Activated CD4-positive, alpha-beta T cell treated with anti-CD3 and anti-CD28 coated beads for 36 hours (primary cell): ENCODE data around the gene SIRPG. TPM values are rescaled to one million over a fixed set of nuclear protein-coding genes. Genes with fewer than 3 reads are reported as not detected.

ENCODE experiments used
- ATAC-seq: fragments of 200-7000 bp; cut with Tn5 transposase; one replicate; pipeline ENCODE4 v1.10.0; 2021; ENCODE audit warnings: mild to moderate bottlenecking, moderate library complexity
- CTCF ChIA-PET: fragments of 350-600 bp; sonication (Branson Sonifier 250); formaldehyde crosslinking; loops from one replicate; lab custom pipeline; 2021; ENCODE audit warnings: antibody characterized with exemption; lab: Charles Lee
- POLR2A ChIA-PET: fragments of 350-600 bp; sonication (Branson Sonifier 250); formaldehyde crosslinking; loops from one replicate; lab custom pipeline; 2021; ENCODE audit warnings: antibody characterized with exemption, inconsistent platforms; lab: Charles Lee
- DNase-seq: peaks from one replicate; pipeline ENCODE4 v3.0.0-alpha.2; 2020
- H3K27ac Mint-ChIP-seq: one replicate; pipeline ENCODE4 v1.8.0; 2021; ENCODE audit warnings: mixed read lengths
- H3K27me3 Mint-ChIP-seq: one replicate; pipeline ENCODE4 v1.8.0; 2021; ENCODE audit warnings: mixed read lengths
- H3K36me3 Mint-ChIP-seq: one replicate; pipeline ENCODE4 v1.8.0; 2021; ENCODE audit warnings: low read depth, mixed read lengths
- H3K4me1 Mint-ChIP-seq: one replicate; pipeline ENCODE4 v1.8.0; 2021; ENCODE audit warnings: mixed read lengths
- H3K4me3 Mint-ChIP-seq: one replicate; pipeline ENCODE4 v1.8.0; 2021; ENCODE audit warnings: mild to moderate bottlenecking, moderate library complexity, mixed read lengths
- H3K9me3 Mint-ChIP-seq: one replicate; pipeline ENCODE4 v1.8.0; 2021; ENCODE audit warnings: low read depth, mixed read lengths
- intact Hi-C, 2 experiments: fragments of 100-400 bp; cut with DNase I in 1 of 2; cut with micrococcal nuclease in 1 of 2; formaldehyde crosslinking; loops; one replicate each; pipeline versions ENCODE4 v1.14.2 to v1.15.1; 2022 to 2024; cut with DNase I, micrococcal nuclease
- total RNA-seq, 2 experiments: library from RNA; stranded (reverse); gene quantifications; one replicate each; pipeline ENCODE4 v1.2.3, GENCODE V29; 2021

The SIRPG gene
- total RNA-seq, 2 experiments from 2014 or later: 34.3 to 48.7 TPM

DNA sequence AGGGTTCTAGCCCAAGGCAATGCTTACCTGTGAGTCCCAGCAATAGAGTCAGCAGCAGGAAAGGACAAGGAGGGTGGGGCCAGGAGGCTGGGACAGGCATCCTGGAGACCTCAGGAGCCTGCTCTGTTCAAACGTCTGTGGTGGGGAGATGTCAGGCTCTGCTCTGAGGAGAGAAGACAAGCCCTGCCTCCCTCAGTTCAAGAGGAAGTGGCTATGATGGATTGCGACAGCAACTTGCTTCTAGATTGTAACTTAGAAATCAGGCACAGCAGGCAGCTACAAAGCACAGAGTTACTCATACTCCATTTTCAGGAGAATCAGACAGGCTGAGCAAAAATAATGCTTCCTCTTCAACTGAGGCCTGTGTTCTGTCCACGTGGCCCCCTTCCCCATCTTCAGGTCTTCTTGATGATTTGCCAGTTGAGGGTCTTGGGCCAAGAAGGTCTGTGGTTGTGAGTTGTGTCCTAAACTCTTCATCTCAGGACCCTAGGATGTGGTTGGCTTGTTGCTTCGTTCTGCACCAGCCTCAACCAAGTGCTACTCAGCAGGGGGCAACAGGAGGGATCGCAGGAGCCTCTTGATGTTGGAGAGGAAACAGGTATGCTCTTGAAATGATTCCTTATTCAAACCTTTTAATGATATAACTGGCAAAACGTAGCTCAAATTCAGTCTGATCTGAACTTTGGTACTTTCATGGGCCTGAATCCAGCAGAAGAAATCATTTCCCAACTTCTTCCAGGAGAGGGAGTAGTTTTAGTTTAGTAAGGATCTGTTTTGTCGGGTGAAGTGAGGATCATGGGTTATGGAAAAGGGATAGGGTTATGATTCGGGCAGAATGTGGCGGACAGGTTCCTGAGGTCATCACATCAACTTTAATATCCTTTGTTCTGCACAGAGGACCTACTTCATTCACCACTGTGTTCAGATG lies 68.8 kb downstream of the SIRPG start:
- Mint-ChIP-seq H3K27ac (no peak overlapping the region), H3K9me3 (no peaks in the 10 kb centered on the region), H3K4me3 (no peak overlapping the region), H3K36me3 (no peaks in the 10 kb centered on the region), H3K4me1 (no peaks in the 10 kb centered on the region), H3K27me3 (no peaks in the 10 kb centered on the region)
- CTCF ChIA-PET: no interaction called here
- no peak for ATAC-seq
- POLR2A ChIA-PET: no interaction called here
- DNase-seq: no peak
- intact Hi-C loops: no loop called here

DNA sequence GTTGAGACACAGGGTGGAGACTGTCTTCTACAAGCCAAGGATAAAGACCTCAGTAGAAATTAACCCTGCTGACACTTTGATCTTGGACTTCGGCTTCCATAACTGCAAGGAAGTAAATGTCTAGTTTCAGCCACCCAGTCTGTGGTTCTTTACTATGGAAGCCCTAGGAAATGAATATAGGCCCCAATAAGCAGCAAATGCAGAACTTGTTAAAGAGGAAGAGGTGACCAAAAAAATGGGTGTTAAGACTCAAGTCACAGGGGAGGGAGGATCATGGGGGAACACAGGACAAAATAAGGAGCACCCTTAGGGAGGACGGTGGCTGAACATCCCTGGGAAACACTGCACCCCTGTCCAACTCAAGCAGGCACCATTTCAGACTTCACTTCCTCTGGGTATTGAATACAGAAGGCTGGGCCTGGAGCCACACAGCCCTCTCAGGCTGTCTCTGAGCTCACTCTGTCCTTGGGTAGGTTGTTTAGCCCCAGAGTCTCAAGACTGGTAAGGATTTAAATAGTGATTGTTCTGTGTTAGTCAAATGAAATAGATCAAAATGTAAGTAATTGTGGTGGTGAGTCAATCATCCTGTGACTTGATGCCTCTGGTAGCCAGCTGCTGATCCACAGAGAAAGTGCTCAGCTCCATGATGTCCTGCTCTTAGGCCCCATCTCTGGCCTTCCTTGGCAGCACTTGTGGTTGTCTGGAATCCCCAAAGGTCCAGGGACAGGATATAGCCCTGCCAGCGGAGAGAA lies 69.6 kb downstream of the SIRPG start:
- ATAC-seq: no peak
- Mint-ChIP-seq H3K4me3 (no peak overlapping the region), H3K4me1 (no peaks in the 10 kb centered on the region), H3K36me3 (no peaks in the 10 kb centered on the region), H3K9me3 (no peaks in the 10 kb centered on the region), H3K27ac (no peak overlapping the region), H3K27me3 (no peaks in the 10 kb centered on the region)
- ChIA-PET POLR2A (no interaction called here), CTCF (no interaction called here)
- DNase-seq: no peak
- intact Hi-C loops: no loop called here

DNA sequence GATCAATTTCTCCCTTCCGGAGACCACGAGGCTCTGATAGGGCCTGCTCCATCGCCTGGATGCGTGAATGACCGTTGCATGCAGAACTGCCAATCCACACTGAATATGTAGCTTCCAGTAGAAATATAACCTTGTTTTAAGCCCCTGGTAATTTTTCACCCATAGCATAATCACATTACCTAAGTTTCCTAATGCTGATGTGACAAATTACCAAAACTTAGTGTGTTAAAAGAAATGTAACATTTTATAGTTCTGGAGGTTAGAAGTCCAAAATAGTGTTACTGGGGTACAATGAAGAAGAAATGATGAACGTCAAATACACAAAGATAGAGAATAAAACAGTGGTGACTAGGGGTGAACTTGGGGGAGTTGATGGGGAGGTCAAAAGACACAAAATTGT lies 78.1 kb downstream of the SIRPG start:
- Mint-ChIP-seq H3K4me1 (peaks cover 3% of the 10 kb centered on the region), H3K9me3 (no peaks in the 10 kb centered on the region), H3K27ac (no peak overlapping the region), H3K36me3 (no peaks in the 10 kb centered on the region), H3K27me3 (no peaks in the 10 kb centered on the region), H3K4me3 (no peak overlapping the region)
- CTCF ChIA-PET: interaction anchor here (1.6 kb wide), 1 partner anchor 40 kb away, joined by 3 read pairs; the partner anchor contains the start of gene SIRPB1
- intact Hi-C loops: loop anchor here in 1 of 2 experiments (2.0 kb wide), 1 partner anchor 35 kb away; no protein-coding TSS in a partner anchor
- DNase-seq (no peak), ATAC-seq (no peak)
- POLR2A ChIA-PET: no interaction called here

Other genes starting within 250 kb of the SIRPG start
- gene NSFL1C, start 190.9 kb downstream of the SIRPG start, total RNA-seq: 10 to 100 TPM; 71.3 to 78.1 TPM
- gene SIRPB2, start 166.4 kb downstream of the SIRPG start, total RNA-seq: not detected
- not detected for gene SIRPD, start 100.1 kb downstream of the SIRPG start, total RNA-seq
- 1 to 10 TPM; 1.0 to 2.1 TPM for gene SIRPB1, start 37.8 kb downstream of the SIRPG start, total RNA-seq
- gene SIRPA, start 237.6 kb upstream of the SIRPG start, total RNA-seq: under 1 TPM in 1 of 2 experiments, not detected in 1; 0.05 TPM